Osteocyte (in vitro differentiated cells): ENCODE measurements around the gene ZDHHC7. TPM values are rescaled to one million over a fixed set of nuclear protein-coding genes. Genes with fewer than 3 reads are reported as not detected.
A peak's percentile ranks its signal among the peaks of the same experiment; 100 is the strongest.
"Not testable (repeated sequence)": the region's sequence is repeated elsewhere in the genome, so short reads cannot be mapped to it uniquely, and the experiment has no call there.

Source experiments
- DNase-seq: peaks from one replicate; pipeline ENCODE4 v3.0.0; 2021; ENCODE audit warnings: mixed read lengths; ENCODE audit not compliant: unreplicated experiment; ENCODE audit errors: extremely low spot score
- H3K27ac Mint-ChIP-seq: one replicate; pipeline ENCODE4 v1.8.0; 2021; ENCODE audit warnings: mild to moderate bottlenecking, mixed read lengths; ENCODE audit not compliant: unreplicated experiment
- H3K27me3 Mint-ChIP-seq: one replicate; pipeline ENCODE4 v1.8.0; 2021; ENCODE audit warnings: mixed read lengths; ENCODE audit not compliant: unreplicated experiment
- H3K36me3 Mint-ChIP-seq: one replicate; pipeline ENCODE4 v1.8.0; 2021; ENCODE audit warnings: mixed read lengths; ENCODE audit not compliant: unreplicated experiment
- H3K4me1 Mint-ChIP-seq: one replicate; pipeline ENCODE4 v1.8.0; 2021; ENCODE audit warnings: mixed read lengths; ENCODE audit not compliant: unreplicated experiment
- H3K4me3 Mint-ChIP-seq: one replicate; pipeline ENCODE4 v1.8.0; 2021; ENCODE audit warnings: mild to moderate bottlenecking, moderate library complexity, mixed read lengths; ENCODE audit not compliant: unreplicated experiment
- H3K9me3 Mint-ChIP-seq: one replicate; pipeline ENCODE4 v1.8.0; 2021; ENCODE audit warnings: mixed read lengths; ENCODE audit not compliant: unreplicated experiment
- CTCF ChIP-seq: fragments of 200-600 bp; sonication (generic); IDR thresholded peaks from 2 replicates; pipeline ENCODE4 v1.5.0; 2021; ENCODE audit warnings: antibody characterized with exemption, mild to moderate bottlenecking, moderate library complexity
- total RNA-seq: library from RNA; stranded (reverse); gene quantifications from 2 replicates; pipeline ENCODE4 v1.2.1, GENCODE V29; 2021

ZDHHC7 gene
- total RNA-seq, 1 donor from 2014 or later: 53.7 TPM

GRCh38 chr16:84947022-84947421, 64.3 kb downstream of the ZDHHC7 start:
- Mint-ChIP-seq H3K27ac (no peak overlapping the region), H3K27me3 (no peaks in the 10 kb centered on the region), H3K4me1 (peaks cover 13% of the 10 kb centered on the region), H3K4me3 (no peak overlapping the region), H3K9me3 (no peaks in the 10 kb centered on the region), H3K36me3 (peaks cover 2% of the 10 kb centered on the region)
- no peak for DNase-seq
- TF ChIP-seq CTCF: no peak

GRCh38 chr16:84943620-84944019, 67.7 kb downstream of the ZDHHC7 start:
- H3K4me3 Mint-ChIP-seq: no peak overlapping the region
- H3K27ac Mint-ChIP-seq: no peak overlapping the region
- no peaks in the 10 kb centered on the region for H3K27me3 Mint-ChIP-seq
- TF ChIP-seq CTCF: no peak
- no peaks in the 10 kb centered on the region for H3K9me3 Mint-ChIP-seq
- DNase-seq: no peak
- peaks cover 32% of the 10 kb centered on the region for H3K4me1 Mint-ChIP-seq
- H3K36me3 Mint-ChIP-seq: peaks cover 3% of the 10 kb centered on the region

- no peaks in the 10 kb centered on the region for H3K27me3 Mint-ChIP-seq
- no peak overlapping the region for H3K4me3 Mint-ChIP-seq
- H3K36me3 Mint-ChIP-seq: peaks cover 3% of the 10 kb centered on the region
- TF ChIP-seq CTCF: no peak
- H3K27ac Mint-ChIP-seq: no peak overlapping the region
- H3K4me1 Mint-ChIP-seq: peaks cover 34% of the 10 kb centered on the region
- DNase-seq: no peak
- no peaks in the 10 kb centered on the region for H3K9me3 Mint-ChIP-seq
These were observed 68.5 kb downstream of the ZDHHC7 start for GRCh38 chr16:84942786-84943185.

GRCh38 chr16:84941921-84942320, 69.4 kb downstream of the ZDHHC7 start:
- no peaks in the 10 kb centered on the region for H3K9me3 Mint-ChIP-seq
- DNase-seq: no peak
- peak overlapping the region; percentile 89 for H3K27ac Mint-ChIP-seq
- peaks cover 3% of the 10 kb centered on the region for H3K36me3 Mint-ChIP-seq
- TF ChIP-seq CTCF: no peak
- H3K4me1 Mint-ChIP-seq: peaks cover 35% of the 10 kb centered on the region
- H3K4me3 Mint-ChIP-seq: no peak overlapping the region
- no peaks in the 10 kb centered on the region for H3K27me3 Mint-ChIP-seq

GRCh38 chr16:84940670-84941551, 70.4 kb downstream of the ZDHHC7 start:
- peaks cover 3% of the 10 kb centered on the region for H3K36me3 Mint-ChIP-seq
- no peaks in the 10 kb centered on the region for H3K27me3 Mint-ChIP-seq
- peak overlapping the region; percentile 89 for H3K27ac Mint-ChIP-seq
- DNase-seq: no peak
- no peaks in the 10 kb centered on the region for H3K9me3 Mint-ChIP-seq
- H3K4me1 Mint-ChIP-seq: peaks cover 35% of the 10 kb centered on the region
- no peak overlapping the region for H3K4me3 Mint-ChIP-seq
- peak; percentile 19 for TF ChIP-seq CTCF

- H3K9me3 Mint-ChIP-seq, DNase-seq, H3K27ac Mint-ChIP-seq, H3K27me3 Mint-ChIP-seq, H3K36me3 Mint-ChIP-seq, H3K4me3 Mint-ChIP-seq: not testable (repeated sequence)
- peaks cover 37% of the 10 kb centered on the region for H3K4me1 Mint-ChIP-seq
These were observed 72.7 kb downstream of the ZDHHC7 start for GRCh38 chr16:84938616-84939015.
